Natural killer cell treated with Interleukin-12 subunit alpha and Interleukin-12 subunit beta and Interleukin-15 and Interleukin-18, amount 100 ng/mL, for 72 hours (primary cell): ENCODE results near the gene HMGXB3. TPM values are rescaled to one million over a fixed set of nuclear protein-coding genes. Genes with fewer than 3 reads are reported as not detected.
A peak's percentile ranks its signal among the peaks of the same experiment; 100 is the strongest.

Experiments used
- ATAC-seq, 2 donors: fragments of 150-1000 bp; cut with Tn5 transposase in 1 of 2; sonication (Bioruptor Pico), chemical (Tn5 transposase) in 1 of 2; 2 replicates each; pipeline ENCODE4 v1.10.0; 2021
- DNase-seq: peaks from one replicate; pipeline ENCODE4 v3.0.0; 2022; ENCODE audit warnings: low spot score
- H3K27ac Mint-ChIP-seq, 2 donors: 1 replicate in 1 of 2; 2 replicates in 1 of 2; pipeline ENCODE4 v1.8.0; 2022; ENCODE audit warnings: mixed read lengths in 2 of 2, mild to moderate bottlenecking in 1 of 2, moderate library complexity in 1 of 2
- H3K27me3 Mint-ChIP-seq, 2 donors: 1 replicate in 1 of 2; 2 replicates in 1 of 2; pipeline ENCODE4 v1.8.0; 2022; ENCODE audit warnings: mixed read lengths in 2 of 2
- H3K36me3 Mint-ChIP-seq: one replicate; pipeline ENCODE4 v1.8.0; 2022; ENCODE audit warnings: mixed read lengths
- H3K4me1 Mint-ChIP-seq, 2 donors: 1 replicate in 1 of 2; 2 replicates in 1 of 2; pipeline ENCODE4 v1.8.0; 2022; ENCODE audit warnings: low read depth in 2 of 2, mixed read lengths in 2 of 2, mild to moderate bottlenecking in 1 of 2
- H3K4me3 Mint-ChIP-seq: one replicate; pipeline ENCODE4 v1.8.0; 2022; ENCODE audit warnings: mixed read lengths
- H3K9me3 Mint-ChIP-seq: 2 replicates; pipeline ENCODE4 v1.8.0; 2022; ENCODE audit warnings: mixed read lengths
- total RNA-seq, 2 donors: library from RNA; stranded (reverse); gene quantifications; one replicate each; pipeline ENCODE4 v1.2.3, GENCODE V29; 2022

The HMGXB3 gene
- total RNA-seq, 2 donors from 2014 or later, result 47.5 to 76.7 TPM

- Mint-ChIP-seq H3K4me3 (no peak overlapping the region), H3K4me1 (peaks cover 14 to 16% of the 10 kb centered on the region in 2 donors), H3K9me3 (no peaks in the 10 kb centered on the region), H3K27me3 (peaks cover 0 to 2% of the 10 kb centered on the region in 2 donors), H3K27ac (no peak overlapping the region), H3K36me3 (peaks cover 9% of the 10 kb centered on the region)
- ATAC-seq, result no peak
- DNase-seq, result no peak
Observed at GRCh38 chr5:150056075-150056443, 55.5 kb downstream of the HMGXB3 start.

GRCh38 chr5:150057052-150057451, 56.5 kb downstream of the HMGXB3 start:
- DNase-seq, result no peak
- no peak for ATAC-seq
- peaks cover 9% of the 10 kb centered on the region for H3K36me3 Mint-ChIP-seq
- peaks cover 10 to 16% of the 10 kb centered on the region in 2 donors for H3K4me1 Mint-ChIP-seq
- no peaks in the 10 kb centered on the region for H3K9me3 Mint-ChIP-seq
- H3K4me3 Mint-ChIP-seq, result no peak overlapping the region
- H3K27ac Mint-ChIP-seq, result no peak overlapping the region
- peaks cover 0 to 2% of the 10 kb centered on the region in 2 donors for H3K27me3 Mint-ChIP-seq

GRCh38 chr5:150057511-150057910, 57.0 kb downstream of the HMGXB3 start:
- Mint-ChIP-seq H3K36me3 (peaks cover 9% of the 10 kb centered on the region), H3K27me3 (peaks cover 3 to 5% of the 10 kb centered on the region in 2 donors), H3K9me3 (no peaks in the 10 kb centered on the region), H3K4me1 (peaks cover 10 to 15% of the 10 kb centered on the region in 2 donors), H3K4me3 (no peak overlapping the region), H3K27ac (no peak overlapping the region)
- no peak for ATAC-seq
- no peak for DNase-seq

- Mint-ChIP-seq H3K9me3 (no peaks in the 10 kb centered on the region), H3K27me3 (peaks cover 8 to 9% of the 10 kb centered on the region in 2 donors), H3K4me1 (peaks cover 6 to 10% of the 10 kb centered on the region in 2 donors), H3K27ac (no peak overlapping the region), H3K4me3 (no peak overlapping the region), H3K36me3 (peaks cover 6% of the 10 kb centered on the region)
- no peak for ATAC-seq
- DNase-seq, result no peak
Observed at GRCh38 chr5:150057996-150058395, 57.5 kb downstream of the HMGXB3 start.

GRCh38 chr5:150058480-150059126, 58.1 kb downstream of the HMGXB3 start:
- ATAC-seq (peak in 1 of 2 donors; percentile 22), DNase-seq (no peak)
- H3K9me3 Mint-ChIP-seq, result no peaks in the 10 kb centered on the region
- H3K36me3 Mint-ChIP-seq, result no peaks in the 10 kb centered on the region
- H3K27ac Mint-ChIP-seq, result no peak overlapping the region
- no peak overlapping the region for H3K4me3 Mint-ChIP-seq
- peaks cover 8 to 11% of the 10 kb centered on the region in 2 donors for H3K27me3 Mint-ChIP-seq
- H3K4me1 Mint-ChIP-seq, result peaks cover 0 to 5% of the 10 kb centered on the region in 2 donors

- H3K9me3 Mint-ChIP-seq, result no peaks in the 10 kb centered on the region
- no peaks in the 10 kb centered on the region for H3K36me3 Mint-ChIP-seq
- peaks cover 8 to 15% of the 10 kb centered on the region in 2 donors for H3K27me3 Mint-ChIP-seq
- no peak overlapping the region for H3K27ac Mint-ChIP-seq
- ATAC-seq (no peak), DNase-seq (no peak)
- peaks cover under 1 to 5% of the 10 kb centered on the region in 2 donors for H3K4me1 Mint-ChIP-seq
- H3K4me3 Mint-ChIP-seq, result no peak overlapping the region
Observed at GRCh38 chr5:150059623-150060022, 59.1 kb downstream of the HMGXB3 start.

GRCh38 chr5:150060471-150060870, 59.9 kb downstream of the HMGXB3 start:
- no peaks in the 10 kb centered on the region for H3K9me3 Mint-ChIP-seq
- no peak overlapping the region for H3K27ac Mint-ChIP-seq
- H3K36me3 Mint-ChIP-seq, result no peaks in the 10 kb centered on the region
- DNase-seq (no peak), ATAC-seq (no peak)
- peaks cover 8 to 15% of the 10 kb centered on the region in 2 donors for H3K27me3 Mint-ChIP-seq
- H3K4me1 Mint-ChIP-seq, result peaks cover 2 to 5% of the 10 kb centered on the region in 2 donors
- H3K4me3 Mint-ChIP-seq, result no peak overlapping the region

GRCh38 chr5:150061538-150061995, 61.0 kb downstream of the HMGXB3 start:
- no peak for DNase-seq
- Mint-ChIP-seq H3K4me3 (no peak overlapping the region), H3K9me3 (no peaks in the 10 kb centered on the region), H3K36me3 (no peaks in the 10 kb centered on the region), H3K27ac (no peak overlapping the region), H3K4me1 (peaks cover 2 to 6% of the 10 kb centered on the region in 2 donors), H3K27me3 (peaks cover 8 to 15% of the 10 kb centered on the region in 2 donors)
- ATAC-seq, result no peak

GRCh38 chr5:150062216-150062922, 61.8 kb downstream of the HMGXB3 start:
- H3K4me3 Mint-ChIP-seq, result no peak overlapping the region
- no peaks in the 10 kb centered on the region for H3K9me3 Mint-ChIP-seq
- no peaks in the 10 kb centered on the region for H3K36me3 Mint-ChIP-seq
- H3K4me1 Mint-ChIP-seq, result peaks cover 10 to 14% of the 10 kb centered on the region in 2 donors
- DNase-seq, result no peak
- peaks cover 8 to 22% of the 10 kb centered on the region in 2 donors for H3K27me3 Mint-ChIP-seq
- no peak overlapping the region for H3K27ac Mint-ChIP-seq
- ATAC-seq, result no peak

- Mint-ChIP-seq H3K27me3 (peaks cover 8 to 23% of the 10 kb centered on the region in 2 donors), H3K4me1 (peaks cover 15 to 18% of the 10 kb centered on the region in 2 donors), H3K27ac (no peak overlapping the region), H3K9me3 (no peaks in the 10 kb centered on the region), H3K4me3 (no peak overlapping the region), H3K36me3 (no peaks in the 10 kb centered on the region)
- ATAC-seq (no peak), DNase-seq (no peak)
Observed at GRCh38 chr5:150063638-150064037, 63.1 kb downstream of the HMGXB3 start.

- Mint-ChIP-seq H3K4me3 (no peak overlapping the region), H3K36me3 (no peaks in the 10 kb centered on the region), H3K27ac (no peak overlapping the region), H3K9me3 (no peaks in the 10 kb centered on the region), H3K4me1 (peaks cover 15 to 20% of the 10 kb centered on the region in 2 donors), H3K27me3 (peaks cover 8 to 23% of the 10 kb centered on the region in 2 donors)
- ATAC-seq, result no peak
- no peak for DNase-seq
Observed at GRCh38 chr5:150064681-150065220, 64.2 kb downstream of the HMGXB3 start.

- peaks cover 15 to 20% of the 10 kb centered on the region in 2 donors for H3K4me1 Mint-ChIP-seq
- DNase-seq, result no peak
- H3K27me3 Mint-ChIP-seq, result peaks cover 8 to 23% of the 10 kb centered on the region in 2 donors
- ATAC-seq, result no peak
- no peaks in the 10 kb centered on the region for H3K36me3 Mint-ChIP-seq
- H3K4me3 Mint-ChIP-seq, result no peak overlapping the region
- H3K9me3 Mint-ChIP-seq, result no peaks in the 10 kb centered on the region
- H3K27ac Mint-ChIP-seq, result no peak overlapping the region
Observed at GRCh38 chr5:150065346-150065745, 64.8 kb downstream of the HMGXB3 start.

- Mint-ChIP-seq H3K9me3 (no peaks in the 10 kb centered on the region), H3K27me3 (peaks cover 8 to 23% of the 10 kb centered on the region in 2 donors)
- ATAC-seq, result no peak
Observed at GRCh38 chr5:150065886-150066285, 65.3 kb downstream of the HMGXB3 start.

GRCh38 chr5:150066436-150066835, 65.9 kb downstream of the HMGXB3 start:
- ATAC-seq, result no peak
- H3K4me1 Mint-ChIP-seq, result peaks cover 15 to 20% of the 10 kb centered on the region in 2 donors
- DNase-seq, result no peak
- H3K4me3 Mint-ChIP-seq, result peak overlapping the region; percentile 65
- no peaks in the 10 kb centered on the region for H3K36me3 Mint-ChIP-seq
- peak overlapping the region; percentile 75 to 87 for H3K27ac Mint-ChIP-seq
- no peaks in the 10 kb centered on the region for H3K9me3 Mint-ChIP-seq
- peaks cover 8 to 23% of the 10 kb centered on the region in 2 donors for H3K27me3 Mint-ChIP-seq

More at GRCh38 chr5:150065886-150066285, 65.3 kb downstream of the HMGXB3 start:
- no peak overlapping the region for H3K4me3 Mint-ChIP-seq
- no peak for DNase-seq
- no peaks in the 10 kb centered on the region for H3K36me3 Mint-ChIP-seq
- peaks cover 15 to 20% of the 10 kb centered on the region in 2 donors for H3K4me1 Mint-ChIP-seq
- H3K27ac Mint-ChIP-seq, result no peak overlapping the region
